Fibroblast of the aortic adventitia (primary cell): ENCODE measurements around the gene FSIP1. TPM values are rescaled to one million over a fixed set of nuclear protein-coding genes. Genes with fewer than 3 reads are reported as not detected.

Experiments used
- DNase-seq: peaks from one replicate; pipeline ENCODE4 v3.0.0-alpha.2; 2010; ENCODE audit warnings: low read depth
- H3K4me3 ChIP-seq: 2 replicates; pipeline ENCODE4 v1.5.1; 2011; ENCODE audit warnings: low read depth, mild to moderate bottlenecking, control low read depth, low read length, moderate library complexity
- total RNA-seq: library from RNA; depleted of rRNA; stranded (reverse); fragments of >200 nt; gene quantifications from 2 replicates; pipeline ENCODE4 v1.2.3, GENCODE V29; 2012; ENCODE audit warnings: low replicate concordance
- TF ChIP-seq, protein P1 (sequence below): IDR thresholded peaks from 2 replicates; pipeline ENCODE4 v1.5.1; 2011; ENCODE audit warnings: mild to moderate bottlenecking, low read length, control low read depth, inconsistent platforms; ENCODE audit not compliant: insufficient read depth

The FSIP1 gene
- total RNA-seq, 1 donor = 4.2 TPM

DNA sequence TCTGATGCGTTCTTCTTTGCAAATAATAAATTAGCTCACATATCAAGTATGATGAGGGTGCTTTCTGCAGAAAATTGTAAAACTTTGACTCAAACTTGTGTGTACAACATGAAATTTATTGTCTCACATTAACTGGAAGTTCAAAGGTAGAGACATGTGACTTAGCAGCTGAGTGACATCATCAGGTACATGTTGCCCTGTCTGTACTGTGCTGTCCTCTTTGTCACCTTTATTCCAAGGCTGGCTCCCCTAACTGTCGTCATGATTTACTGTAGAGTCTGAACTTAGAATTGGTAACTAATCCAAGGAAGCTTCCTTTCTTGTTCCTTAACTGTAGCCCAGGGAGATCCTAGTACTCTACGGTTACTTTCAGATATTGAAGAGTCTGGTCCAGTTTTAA, 12.3 kb upstream of the FSIP1 start:
- H3K4me3 ChIP-seq = no peak overlapping the region
- no peak for DNase-seq
- TF ChIP-seq, protein P1, sequence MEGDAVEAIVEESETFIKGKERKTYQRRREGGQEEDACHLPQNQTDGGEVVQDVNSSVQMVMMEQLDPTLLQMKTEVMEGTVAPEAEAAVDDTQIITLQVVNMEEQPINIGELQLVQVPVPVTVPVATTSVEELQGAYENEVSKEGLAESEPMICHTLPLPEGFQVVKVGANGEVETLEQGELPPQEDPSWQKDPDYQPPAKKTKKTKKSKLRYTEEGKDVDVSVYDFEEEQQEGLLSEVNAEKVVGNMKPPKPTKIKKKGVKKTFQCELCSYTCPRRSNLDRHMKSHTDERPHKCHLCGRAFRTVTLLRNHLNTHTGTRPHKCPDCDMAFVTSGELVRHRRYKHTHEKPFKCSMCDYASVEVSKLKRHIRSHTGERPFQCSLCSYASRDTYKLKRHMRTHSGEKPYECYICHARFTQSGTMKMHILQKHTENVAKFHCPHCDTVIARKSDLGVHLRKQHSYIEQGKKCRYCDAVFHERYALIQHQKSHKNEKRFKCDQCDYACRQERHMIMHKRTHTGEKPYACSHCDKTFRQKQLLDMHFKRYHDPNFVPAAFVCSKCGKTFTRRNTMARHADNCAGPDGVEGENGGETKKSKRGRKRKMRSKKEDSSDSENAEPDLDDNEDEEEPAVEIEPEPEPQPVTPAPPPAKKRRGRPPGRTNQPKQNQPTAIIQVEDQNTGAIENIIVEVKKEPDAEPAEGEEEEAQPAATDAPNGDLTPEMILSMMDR = no peak

DNA sequence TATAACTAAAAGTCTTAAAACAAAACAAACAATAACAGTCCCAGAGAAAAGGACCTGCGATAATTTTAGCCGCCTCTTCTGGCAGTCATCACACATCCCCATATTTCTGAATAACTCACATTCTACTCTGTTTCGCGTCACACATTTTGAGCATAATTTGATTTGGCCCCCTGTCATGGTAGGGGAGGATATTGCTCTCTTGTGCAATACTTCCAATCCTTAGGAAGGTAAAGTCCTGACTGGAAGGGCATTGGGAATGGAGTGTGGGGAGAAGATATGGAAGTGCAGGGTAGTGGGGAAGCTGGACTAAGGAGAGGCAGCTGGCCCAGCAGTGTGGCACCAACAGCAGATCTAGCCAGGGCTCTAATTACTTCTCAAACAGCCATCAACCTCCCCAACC, 11.3 kb upstream of the FSIP1 start:
- H3K4me3 ChIP-seq = no peak overlapping the region
- TF ChIP-seq, protein P1 = no peak
- no peak for DNase-seq

DNA sequence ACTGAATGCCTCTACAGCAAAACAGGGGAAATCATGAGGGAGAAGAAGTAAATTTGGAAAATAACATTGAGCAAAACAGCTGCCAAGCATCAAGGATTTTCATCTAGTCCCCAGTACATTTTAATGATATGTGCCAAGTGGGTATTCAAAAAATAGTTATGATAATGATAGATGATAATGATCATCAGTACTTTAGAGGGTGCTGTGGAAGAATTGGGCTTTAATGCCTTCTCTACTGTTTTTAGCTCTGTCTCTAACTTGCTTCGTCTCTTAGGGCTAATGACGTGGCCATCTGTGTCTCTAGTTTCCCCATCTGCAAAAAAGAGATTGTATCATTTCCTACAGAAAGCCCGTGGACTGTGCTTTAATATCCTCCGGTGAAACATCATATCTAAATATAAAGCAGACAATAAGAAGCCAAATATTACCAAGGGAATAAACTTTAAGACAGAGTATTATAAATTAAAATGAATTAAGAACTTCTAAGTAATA, 10.2 kb upstream of the FSIP1 start:
- DNase-seq = no peak
- TF ChIP-seq, protein P1 = no peak
- no peak overlapping the region for H3K4me3 ChIP-seq

DNA sequence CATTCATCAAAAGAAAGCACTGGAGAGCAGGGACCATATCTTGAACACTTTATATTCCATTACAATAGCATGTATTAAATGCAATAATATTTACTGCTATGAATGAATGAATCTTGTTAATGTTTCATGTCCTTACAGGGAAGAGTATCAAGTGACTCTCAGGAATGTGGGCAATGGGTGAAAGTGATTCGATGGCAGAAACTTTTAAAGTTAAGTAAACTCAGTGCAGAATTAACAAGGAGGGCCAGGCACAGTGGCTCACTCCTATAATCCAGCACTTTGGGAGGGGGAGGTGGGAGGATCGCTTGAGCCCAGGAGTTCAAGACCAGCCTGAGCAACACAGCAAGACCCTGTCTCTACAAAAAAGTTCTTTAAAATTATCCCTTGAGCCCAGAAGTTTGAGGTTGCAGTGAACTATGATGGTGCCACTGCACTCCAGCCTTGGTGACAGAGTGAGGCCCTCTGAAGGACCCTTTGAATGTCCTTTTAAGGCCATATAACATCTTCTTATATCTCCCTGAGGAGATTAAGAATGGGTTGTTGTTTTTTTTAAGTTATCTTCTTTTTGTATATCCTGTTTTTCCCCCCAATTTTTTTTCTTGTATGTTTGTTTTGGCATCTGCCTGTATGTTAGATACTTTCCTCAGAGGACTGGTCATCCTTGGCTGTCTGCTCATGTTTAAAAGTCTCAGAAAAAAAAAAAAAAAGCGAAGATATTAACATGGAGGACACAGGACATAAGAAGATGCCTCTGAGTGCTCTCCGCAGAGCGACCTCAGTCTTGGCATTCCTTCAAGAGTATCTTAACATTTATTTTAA, 9.6 kb upstream of the FSIP1 start:
- DNase-seq = no peak
- H3K4me3 ChIP-seq = no peak overlapping the region
- TF ChIP-seq, protein P1 = no peak

DNA sequence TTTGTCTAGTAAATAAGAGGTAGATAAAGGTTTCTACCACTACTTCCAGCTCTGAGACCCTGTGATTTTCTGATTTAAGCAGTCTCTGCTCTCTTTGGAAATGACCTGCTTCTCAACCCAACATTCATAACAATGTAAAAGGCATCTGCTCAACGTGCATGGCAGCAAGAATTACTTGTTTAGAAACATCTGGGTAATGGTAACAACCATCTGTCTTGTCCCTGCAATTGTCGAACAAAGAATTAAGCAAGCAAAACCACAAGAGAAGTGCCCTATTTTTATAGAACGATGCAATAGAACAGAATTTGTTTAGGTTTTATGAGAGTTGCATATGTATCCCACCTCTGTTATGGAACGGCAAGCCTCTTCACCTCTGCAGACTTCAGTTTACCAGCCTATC, 7.1 kb upstream of the FSIP1 start:
- TF ChIP-seq, protein P1 = no peak
- DNase-seq = no peak
- H3K4me3 ChIP-seq = no peak overlapping the region

DNA sequence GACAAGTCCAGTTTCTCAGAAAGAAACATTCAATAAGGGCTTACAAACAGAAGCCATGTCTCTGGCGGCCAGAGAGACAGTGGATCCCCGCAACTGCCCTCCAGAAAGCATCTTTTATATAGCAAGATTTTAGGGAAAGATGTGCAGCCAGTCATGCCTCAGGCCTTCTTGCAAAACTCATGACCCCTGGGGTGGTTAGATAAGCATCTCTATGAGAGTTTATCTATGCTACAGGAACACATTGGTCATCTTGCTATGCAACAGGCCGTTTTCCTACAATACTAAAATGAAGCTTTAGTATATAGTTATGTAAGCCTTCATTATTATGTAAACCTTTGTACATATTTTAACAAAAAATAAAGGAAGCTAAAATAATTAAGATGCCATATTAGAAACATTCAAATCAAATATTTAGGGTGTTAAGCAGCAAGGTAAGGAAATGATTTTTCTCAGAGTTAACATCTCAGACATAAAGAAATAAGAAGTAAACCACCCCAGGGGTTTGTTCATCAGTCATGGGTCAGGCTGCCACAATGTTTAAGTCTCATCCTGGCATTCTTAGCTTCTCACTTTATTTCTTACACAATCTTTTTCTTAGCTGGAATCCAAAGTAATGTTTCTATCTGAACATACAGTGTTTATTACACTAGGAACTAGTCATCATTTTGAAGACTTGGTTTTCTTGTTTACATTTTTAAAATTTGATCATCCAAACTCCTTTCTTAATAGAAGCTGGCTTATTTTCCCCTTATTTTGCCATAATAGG, 6.3 kb upstream of the FSIP1 start:
- TF ChIP-seq, protein P1 = no peak
- peak; percentile 37 for DNase-seq

More for the DNA sequence above, 6.3 kb upstream of the FSIP1 start:
- H3K4me3 ChIP-seq = no peak overlapping the region
